GM18870 (cell line): ENCODE results near the gene MMD.
"Not testable (repeated sequence)": the region's sequence is repeated elsewhere in the genome, so short reads cannot be mapped to it uniquely, and the experiment has no call there.

Experiments used
- ATAC-seq: cut with Tn5 transposase; IDR thresholded peaks from one replicate; pipeline ENCODE4 v1.9.1; 2021; ENCODE audit warnings: moderate library complexity; ENCODE audit not compliant: unreplicated experiment

Gene MMD

GRCh38 chr17:55421179-55421934 lies at the start of gene MMD:
MMD (minus strand) TSS chr17:55421835; CDS start chr17:55421695, 140 bp downstream.
- ATAC-seq: peak; percentile 14

- ATAC-seq: no peak
Observed at GRCh38 chr17:55466671-55467070, 45.0 kb upstream of the MMD start.

GRCh38 chr17:55465771-55466170 lies 44.1 kb upstream of the MMD start:
- not testable (repeated sequence) for ATAC-seq

GRCh38 chr17:55463600-55463999 lies 42.0 kb upstream of the MMD start:
- ATAC-seq: peak; percentile 56

GRCh38 chr17:55462711-55463110 lies 41.1 kb upstream of the MMD start:
- no peak for ATAC-seq

GRCh38 chr17:55462234-55462633 lies 40.6 kb upstream of the MMD start:
- no peak for ATAC-seq

- ATAC-seq: peak; percentile 60
Observed at GRCh38 chr17:55458978-55459377, 37.3 kb upstream of the MMD start.

- ATAC-seq: no peak
Observed at GRCh38 chr17:55458287-55458900, 36.8 kb upstream of the MMD start.

- no peak for ATAC-seq
Observed at GRCh38 chr17:55456307-55457240, 34.9 kb upstream of the MMD start.

- ATAC-seq: no peak
Observed at GRCh38 chr17:55454906-55455474, 33.4 kb upstream of the MMD start.

GRCh38 chr17:55453839-55454557 lies 32.4 kb upstream of the MMD start:
- no peak for ATAC-seq

- ATAC-seq: peak; percentile 50
Observed at GRCh38 chr17:55452139-55452790, 30.6 kb upstream of the MMD start.

- no peak for ATAC-seq
Observed at GRCh38 chr17:55451758-55452138, 30.1 kb upstream of the MMD start.

GRCh38 chr17:55451203-55451641 lies 29.6 kb upstream of the MMD start:
- ATAC-seq: no peak

- no peak for ATAC-seq
Observed at GRCh38 chr17:55450232-55450825, 28.7 kb upstream of the MMD start.

- no peak for ATAC-seq
Observed at GRCh38 chr17:55448681-55449080, 27.0 kb upstream of the MMD start.

GRCh38 chr17:55446581-55447205 lies 25.1 kb upstream of the MMD start:
- no peak for ATAC-seq

- not testable (repeated sequence) for ATAC-seq
Observed at GRCh38 chr17:55446004-55446403, 24.4 kb upstream of the MMD start.
